ENCODE results near the gene DMBT1.

DNA sequence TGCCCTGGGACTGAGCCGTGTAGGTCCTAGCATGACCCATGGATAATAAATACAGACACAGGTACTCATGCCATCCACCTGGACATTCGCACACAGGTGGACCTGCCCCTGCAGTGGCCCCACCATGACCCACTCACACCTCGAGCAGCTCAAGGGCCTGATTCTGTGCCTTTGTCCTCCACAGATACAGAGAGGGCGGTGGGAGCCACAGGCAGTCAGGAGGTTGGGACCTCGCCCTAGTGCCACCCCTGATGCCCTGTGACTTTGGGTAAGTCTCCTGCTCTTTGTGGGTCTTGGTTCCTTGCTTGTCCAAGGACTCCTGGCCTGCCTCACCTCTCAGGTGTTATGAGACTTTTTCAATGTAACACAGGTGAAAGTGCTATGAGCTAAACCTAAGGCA lies 96.2 kb downstream of the DMBT1 start:
- TF ChIP-seq, protein P1, sequence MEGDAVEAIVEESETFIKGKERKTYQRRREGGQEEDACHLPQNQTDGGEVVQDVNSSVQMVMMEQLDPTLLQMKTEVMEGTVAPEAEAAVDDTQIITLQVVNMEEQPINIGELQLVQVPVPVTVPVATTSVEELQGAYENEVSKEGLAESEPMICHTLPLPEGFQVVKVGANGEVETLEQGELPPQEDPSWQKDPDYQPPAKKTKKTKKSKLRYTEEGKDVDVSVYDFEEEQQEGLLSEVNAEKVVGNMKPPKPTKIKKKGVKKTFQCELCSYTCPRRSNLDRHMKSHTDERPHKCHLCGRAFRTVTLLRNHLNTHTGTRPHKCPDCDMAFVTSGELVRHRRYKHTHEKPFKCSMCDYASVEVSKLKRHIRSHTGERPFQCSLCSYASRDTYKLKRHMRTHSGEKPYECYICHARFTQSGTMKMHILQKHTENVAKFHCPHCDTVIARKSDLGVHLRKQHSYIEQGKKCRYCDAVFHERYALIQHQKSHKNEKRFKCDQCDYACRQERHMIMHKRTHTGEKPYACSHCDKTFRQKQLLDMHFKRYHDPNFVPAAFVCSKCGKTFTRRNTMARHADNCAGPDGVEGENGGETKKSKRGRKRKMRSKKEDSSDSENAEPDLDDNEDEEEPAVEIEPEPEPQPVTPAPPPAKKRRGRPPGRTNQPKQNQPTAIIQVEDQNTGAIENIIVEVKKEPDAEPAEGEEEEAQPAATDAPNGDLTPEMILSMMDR (IDR thresholded peaks at IDR 0.05; ENCODE audit: low read depth, low read length) = no peak
- no peak for TF ChIP-seq EZH2phosphoT487 (IDR thresholded peaks at IDR 0.05; ENCODE audit: low read depth)

Measured in OCI-LY3 (cell line).